Endometrial microvascular endothelial cells (primary cell): ENCODE measurements around the gene MAP3K21. TPM values are rescaled to one million over a fixed set of nuclear protein-coding genes. Genes with fewer than 3 reads are reported as not detected.

Experiments
- in situ Hi-C: cut with HindIII; loops from 2 replicates; pipeline ENCODE4 v1.10.0; 2017; ENCODE audit warnings: low sequenced_read_pairs, low pct_unique_long_range_greater_than_20kb; ENCODE audit errors: inconsistent ontology term
- total RNA-seq: library from RNA; depleted of rRNA; stranded (reverse); fragments of >200 nt; gene quantifications from one replicate; pipeline ENCODE4 v1.2.3, GENCODE V29; 2015; ENCODE audit errors: inconsistent ontology term

Gene MAP3K21
- total RNA-seq, 1 donor from 2014 or later: 0.93 TPM

DNA sequence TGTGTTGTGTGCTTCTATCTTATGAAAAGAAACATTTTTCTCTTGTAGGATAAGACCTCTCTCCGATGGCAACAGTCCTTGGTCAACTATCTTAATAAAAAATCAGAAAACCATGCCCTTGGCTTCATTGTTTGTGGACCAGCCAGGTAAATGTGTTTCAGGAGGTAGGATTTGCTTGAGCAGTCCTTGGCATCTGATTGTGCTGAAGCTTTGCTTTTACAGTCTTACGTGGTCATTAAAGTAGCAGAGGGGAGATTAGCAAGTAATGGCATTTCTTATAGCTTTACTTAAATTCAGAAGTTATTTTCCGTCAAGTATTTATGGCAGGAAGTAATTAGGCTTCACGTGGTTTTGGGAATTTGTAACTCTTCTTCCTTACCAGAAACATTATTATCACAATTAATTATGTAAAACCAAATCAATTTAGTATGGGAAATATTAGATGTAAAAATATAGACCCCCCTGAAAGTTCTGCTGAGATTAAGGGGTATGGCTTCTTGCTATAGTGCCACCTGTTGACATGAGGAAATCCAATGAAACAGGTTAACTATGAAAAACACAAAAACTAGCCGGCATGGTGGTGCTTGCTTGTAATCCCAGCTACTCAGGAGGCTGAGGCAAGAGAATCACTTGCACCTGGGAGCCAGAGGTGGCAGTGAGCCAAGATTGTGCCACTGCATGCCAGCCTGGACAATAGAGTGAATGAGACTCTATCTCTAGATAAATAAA, 49.0 kb downstream of the MAP3K21 start:
- in situ Hi-C loops: no loop called here

DNA sequence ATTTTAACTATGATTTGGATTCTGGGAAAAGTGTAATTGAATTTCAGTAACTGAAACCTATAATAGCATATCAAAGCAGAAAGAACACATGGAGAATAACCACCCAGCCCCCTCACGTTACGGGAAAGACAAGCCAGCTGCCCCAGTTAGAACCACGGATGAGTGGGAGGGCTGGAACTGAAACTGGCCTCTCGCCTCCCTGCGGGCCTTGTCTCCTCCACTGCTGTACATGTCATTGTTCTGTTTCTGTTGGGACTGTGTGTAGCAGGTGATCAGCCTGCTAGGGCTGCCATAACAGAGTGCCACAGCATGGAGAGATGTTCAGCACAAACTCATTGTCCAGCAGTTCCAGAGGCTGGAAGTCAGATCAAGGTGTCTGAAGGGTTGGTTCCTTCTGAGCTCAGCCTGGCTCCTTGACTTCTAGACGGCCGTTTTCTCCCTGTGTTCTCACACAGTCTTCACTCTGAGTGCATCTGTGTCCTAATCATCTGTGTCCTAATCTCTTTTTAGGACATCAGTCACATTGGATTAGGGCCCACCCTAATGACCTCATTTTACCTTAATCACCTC, 52.4 kb downstream of the MAP3K21 start:
- in situ Hi-C loops: no loop called here

DNA sequence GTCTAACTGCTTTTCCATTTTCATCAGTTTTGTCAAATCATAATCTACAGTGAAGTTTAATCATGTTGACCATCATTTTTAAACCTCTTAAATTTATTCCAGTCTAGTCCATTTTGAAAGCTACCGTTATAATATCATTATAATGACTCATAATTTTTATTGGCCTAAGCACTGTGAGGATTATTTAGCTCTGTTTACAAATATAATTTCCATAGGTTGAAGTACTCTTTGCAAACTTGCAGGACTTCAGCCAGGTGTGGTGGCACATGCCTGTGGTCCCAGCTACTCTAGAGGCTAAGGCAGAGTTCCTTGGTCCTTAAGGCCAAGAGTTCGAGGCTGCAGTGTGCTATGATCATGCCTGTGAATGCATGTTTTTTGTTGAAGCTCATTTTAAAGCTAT, 54.3 kb downstream of the MAP3K21 start:
- in situ Hi-C loops: no loop called here

DNA sequence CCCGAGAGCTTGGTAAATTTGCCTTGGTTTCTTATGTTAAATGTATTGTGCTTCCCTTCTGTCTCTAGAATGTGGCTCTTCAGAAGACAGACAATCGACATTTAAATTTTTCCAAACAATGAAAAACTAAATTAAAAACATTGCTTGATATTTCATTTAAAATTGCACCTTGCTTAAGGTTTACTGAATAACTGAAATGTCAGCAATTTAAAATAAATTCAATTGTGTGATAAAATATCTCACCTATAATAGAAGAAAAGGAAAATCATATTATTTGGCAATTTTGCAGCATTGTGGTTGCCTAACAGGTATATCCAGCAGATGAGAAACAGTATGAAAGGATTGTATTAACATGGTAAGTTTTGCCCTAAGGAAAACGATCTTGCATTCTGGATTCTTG, 56.5 kb downstream of the MAP3K21 start:
- in situ Hi-C loops: no loop called here

DNA sequence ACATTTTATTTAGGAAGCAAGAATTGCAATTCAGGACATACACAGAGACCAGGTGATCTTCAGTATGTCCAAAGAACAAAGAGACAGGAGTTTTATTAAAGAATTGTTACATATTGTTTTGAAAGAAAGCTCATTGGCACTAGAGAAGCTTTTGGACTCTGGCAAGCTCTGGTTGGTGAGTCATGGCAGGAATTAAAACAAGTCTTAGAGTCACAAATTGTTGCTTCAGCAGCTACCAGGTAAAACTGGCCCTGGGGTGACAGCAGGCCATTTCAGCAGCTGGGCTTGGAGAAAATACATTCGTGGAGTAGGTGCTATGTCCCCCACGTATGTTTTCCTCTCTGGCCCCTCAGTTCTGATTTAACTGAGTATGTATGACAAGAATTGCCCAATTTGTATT, 58.8 kb downstream of the MAP3K21 start:
- in situ Hi-C loops: no loop called here

DNA sequence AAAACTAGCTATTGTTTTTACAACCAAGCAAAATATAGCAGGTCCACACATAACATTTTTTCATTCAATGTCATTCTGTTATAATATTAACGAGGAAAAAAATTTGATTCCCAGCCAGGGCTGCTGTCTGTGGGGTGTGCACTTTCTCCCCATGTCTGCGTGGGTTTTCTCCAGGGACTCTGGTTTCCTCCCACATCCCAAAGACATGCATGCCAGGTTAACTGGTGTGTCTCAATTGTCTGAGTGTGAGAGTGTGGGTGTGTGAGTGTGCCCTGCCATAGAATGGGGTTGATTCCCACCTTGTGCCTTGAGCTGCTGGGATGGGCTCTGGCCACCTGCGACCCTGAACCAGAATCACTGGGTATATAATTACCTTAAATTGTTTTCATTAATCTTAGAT, 60.1 kb downstream of the MAP3K21 start:
- in situ Hi-C loops: no loop called here

DNA sequence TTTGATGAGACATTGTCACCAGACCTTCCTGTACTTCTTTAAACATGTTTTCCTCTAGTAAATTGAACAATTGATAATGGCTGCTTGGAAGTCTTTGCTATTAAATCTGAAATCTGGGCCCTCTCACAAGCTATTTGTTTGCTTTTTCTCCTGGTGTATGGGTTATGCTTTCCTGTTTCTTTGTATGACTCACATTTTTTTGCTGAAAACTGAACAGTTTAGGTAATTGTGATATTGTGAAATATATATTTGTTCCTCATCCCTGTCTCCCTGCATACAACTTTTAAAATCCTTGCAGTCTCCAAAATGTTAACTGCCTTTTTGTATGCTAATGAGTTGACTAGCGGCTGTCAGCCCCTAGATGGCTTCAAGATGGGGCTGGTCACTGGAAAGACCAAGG, 61.6 kb downstream of the MAP3K21 start:
- in situ Hi-C loops: no loop called here

DNA sequence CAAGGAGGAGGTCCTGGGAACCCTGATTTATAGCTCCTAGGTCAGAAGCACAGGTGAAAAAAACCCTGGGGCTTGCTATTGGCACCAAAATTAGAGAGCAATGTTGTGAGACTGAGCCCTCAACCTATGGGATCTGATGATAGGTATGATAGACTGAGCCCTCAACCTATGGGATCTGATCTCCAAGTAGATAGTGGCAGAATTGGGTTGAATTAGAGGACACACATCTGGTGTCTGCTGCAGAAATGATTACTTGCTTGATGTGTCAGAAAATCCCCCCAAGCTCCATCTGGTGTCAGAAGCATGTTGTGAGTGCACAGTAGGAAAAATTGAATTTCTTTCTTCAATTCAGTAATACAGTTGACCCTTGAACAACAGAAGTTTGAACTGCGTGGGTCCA, 62.4 kb downstream of the MAP3K21 start:
- in situ Hi-C loops: no loop called here

DNA sequence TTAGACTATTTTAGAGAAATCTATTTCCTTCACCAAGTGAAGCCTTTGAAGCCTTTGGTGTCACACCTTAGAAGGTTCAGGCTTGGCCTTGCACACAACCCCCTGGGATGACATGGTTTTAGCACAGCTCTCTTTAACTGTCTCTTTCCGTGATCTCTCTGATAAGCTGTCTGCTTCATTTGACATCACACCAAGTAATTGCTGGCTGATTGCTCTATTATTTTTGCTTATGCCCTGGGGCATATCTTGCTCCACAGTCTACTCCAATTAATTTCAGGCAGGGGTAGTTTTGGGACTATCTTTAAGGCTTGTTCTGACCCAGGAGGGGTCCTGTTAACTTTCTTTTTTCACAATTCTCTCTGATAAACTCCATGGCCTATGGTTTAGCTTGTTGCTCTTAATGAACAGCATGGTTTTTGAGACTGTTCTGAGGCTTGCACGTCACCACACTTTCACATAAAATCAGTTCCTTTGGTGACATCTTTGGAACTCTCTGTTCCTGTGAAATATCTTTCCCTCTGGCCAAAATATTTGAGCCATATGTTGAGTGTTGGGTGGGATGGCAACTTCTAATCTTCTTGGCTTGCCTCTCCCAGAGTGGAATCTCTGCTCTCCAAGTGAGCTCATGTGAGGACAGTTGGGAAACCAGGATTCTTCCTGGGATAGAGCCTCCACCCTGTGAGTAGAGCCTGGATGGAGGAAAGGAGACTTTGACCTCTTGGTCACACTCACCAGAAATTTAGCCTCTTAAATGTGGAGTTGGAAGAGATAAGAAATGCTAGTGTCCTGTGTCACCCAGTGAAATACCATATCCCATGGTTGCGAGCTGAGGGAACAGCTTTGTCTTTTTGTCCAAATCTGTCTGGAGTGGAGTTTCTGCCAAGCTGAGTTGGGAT, 63.6 kb downstream of the MAP3K21 start:
- in situ Hi-C loops: no loop called here

DNA sequence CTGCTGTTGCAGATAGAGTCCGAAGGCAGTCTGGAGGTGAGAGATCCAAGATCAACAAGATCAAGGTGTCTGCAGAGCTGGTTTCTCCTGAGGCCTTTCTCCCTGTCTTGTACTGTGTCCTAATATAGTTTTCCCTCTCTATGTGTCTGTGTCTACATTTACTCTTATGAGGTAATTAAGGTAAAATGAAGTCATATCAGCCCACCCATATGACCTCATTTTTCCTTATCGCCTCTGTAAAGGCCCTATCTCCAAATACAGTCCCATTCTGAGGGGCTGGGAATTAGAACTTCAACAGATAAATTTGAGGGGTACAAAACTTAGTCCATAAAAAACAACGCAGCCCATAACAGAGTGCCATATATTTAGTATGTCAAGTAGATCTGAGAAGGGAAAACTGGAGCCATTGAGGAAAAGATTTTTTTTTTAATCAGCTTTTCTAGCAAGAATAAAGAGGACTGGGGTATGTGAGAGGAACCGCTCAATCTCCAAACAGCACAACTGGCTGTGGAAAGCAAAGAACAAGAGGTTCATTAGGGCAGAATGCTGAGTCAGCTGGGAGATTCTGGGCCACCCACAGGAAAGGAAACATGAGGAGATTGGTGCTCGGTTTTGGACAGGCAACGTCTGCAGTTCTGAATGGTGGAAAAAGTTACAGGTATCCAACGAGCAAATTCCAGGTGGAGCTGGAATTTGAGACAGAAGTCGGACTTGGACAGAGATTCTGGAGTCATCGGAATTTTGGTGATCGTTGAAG, 65.7 kb downstream of the MAP3K21 start:
- in situ Hi-C loops: no loop called here

DNA sequence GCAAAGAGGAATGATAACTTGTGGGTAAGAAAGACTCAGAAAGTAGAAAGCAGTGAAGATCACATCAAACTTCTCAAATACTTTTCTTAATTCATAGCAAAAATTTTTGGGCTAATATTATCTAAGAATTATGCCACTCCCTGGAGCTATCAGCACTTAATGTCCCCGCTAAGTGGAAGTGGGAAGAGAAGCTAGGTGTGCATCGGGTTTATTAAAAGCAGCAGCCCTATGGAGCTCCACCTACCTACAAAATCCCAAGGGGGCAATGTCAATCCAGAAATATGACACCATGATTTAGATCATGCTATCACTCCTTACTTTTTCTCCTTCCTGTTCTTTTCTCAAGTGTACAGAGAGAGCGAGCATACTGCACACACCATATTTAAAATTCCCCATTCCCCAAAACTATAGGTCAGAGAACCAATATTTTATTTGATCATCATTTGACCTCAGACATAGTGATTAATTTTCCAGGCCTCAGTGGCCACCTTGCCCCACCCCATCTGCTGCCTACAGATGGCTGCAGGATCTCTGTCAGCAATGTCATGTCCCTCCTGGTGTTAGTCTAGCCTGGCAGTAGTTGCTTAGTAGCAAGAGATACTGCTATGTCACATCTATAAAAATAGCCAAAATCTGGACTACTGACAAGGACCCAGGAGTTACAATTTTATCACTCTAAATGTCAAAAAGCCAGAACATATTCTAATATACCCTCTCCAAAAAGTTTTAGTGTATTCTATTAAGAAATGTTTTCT, 66.6 kb downstream of the MAP3K21 start:
- in situ Hi-C loops: no loop called here

DNA sequence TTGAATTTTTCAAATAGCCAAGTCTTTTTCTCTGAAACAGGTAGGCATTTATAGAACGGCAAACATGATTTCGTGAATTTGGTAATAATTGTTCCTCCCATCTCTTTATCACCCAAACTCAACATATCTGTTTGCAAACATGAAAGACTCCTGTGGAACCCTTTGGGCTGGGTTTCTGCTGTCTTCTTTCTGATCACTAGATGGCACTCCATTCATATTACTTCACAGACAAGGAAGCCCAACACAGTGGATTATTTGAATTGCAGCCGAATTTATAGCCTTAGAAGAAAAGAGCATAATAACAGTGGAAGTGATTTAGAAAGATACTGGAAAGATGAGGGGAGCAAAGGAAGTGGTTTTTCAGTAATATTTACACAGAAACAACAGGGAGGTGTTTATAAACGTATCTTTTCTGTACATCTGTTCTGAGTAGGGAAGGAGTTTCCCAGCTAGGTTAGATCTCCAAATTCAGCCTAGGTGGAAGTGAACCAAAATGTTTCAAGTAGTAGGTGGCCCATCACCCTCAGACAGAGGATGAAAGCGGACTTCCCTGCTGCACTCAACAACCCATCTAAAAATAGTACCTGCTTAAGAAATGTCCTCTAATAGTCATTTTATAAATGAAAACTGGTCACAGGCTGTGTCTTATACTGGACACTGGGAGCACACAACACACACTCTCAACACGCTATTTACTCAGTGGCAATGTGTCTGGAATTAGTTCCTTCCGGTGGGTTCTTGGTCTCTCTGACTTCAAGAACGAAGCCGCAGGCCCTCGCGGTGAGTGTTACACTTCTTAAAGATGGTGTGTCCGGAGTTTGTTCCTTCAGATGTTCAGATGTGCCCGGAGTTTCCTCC, 67.6 kb downstream of the MAP3K21 start:
- in situ Hi-C loops: no loop called here

DNA sequence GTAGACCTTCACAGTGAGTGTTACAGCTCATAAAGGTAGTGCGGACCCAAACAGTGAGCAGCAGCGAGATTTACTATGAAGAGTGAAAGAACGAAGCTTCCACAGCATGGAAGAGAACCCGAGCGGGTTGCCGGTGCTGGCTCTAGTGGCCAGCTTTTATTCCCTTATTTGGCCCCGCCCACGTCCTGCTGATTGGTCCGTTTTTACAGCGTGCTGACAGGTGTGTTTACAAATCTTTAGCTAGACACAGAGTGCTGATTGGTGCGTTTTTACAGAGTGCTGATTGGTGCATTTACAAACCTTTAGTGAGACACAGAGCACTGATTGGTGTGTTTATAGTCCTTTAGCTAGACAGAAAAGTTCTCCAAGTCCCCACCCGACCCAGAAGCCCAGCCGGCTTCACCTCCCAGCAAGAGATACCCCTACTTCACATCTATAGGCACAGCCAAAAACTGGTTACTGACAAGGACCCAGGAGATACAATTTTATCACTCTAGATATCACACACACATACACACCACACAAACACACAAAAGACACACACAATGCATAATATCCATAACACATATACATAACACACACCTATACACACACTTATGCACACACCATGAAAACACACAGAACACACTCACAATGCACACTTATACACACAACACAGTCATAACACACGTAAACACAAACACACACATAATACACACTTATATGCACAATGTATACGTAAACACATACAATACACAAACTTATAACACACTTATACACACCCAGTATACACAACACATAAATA, 68.5 kb downstream of the MAP3K21 start:
- in situ Hi-C loops: no loop called here

DNA sequence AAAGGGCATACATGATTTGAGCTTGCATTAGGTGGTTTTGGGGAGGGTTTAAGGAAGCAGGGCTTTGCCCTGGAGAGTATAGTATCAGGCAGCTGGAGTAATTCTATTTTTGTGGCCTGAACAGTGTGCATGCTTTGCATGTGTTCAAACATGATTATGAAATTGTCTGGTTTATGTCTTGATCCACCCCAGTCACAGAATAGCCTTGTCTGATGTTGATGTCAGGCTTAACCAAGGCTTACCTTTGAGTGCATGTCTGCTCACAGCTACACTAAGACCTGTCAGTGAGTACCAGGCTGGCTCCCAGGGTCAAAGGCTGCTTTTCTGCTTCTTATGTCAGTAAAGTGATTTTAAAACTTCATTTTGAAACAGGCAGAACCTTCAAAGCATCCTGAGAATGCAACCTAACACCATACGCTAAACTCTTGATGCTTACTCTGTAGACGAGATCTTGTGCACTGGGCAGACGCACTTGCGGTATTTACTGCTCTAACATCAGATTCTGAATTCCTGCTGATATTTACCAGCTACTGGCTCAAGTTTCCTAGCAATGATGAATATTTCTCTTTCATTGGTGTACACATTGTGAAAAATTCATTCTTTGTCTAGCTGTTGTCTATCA, 78.9 kb downstream of the MAP3K21 start:
- in situ Hi-C loops: no loop called here

DNA sequence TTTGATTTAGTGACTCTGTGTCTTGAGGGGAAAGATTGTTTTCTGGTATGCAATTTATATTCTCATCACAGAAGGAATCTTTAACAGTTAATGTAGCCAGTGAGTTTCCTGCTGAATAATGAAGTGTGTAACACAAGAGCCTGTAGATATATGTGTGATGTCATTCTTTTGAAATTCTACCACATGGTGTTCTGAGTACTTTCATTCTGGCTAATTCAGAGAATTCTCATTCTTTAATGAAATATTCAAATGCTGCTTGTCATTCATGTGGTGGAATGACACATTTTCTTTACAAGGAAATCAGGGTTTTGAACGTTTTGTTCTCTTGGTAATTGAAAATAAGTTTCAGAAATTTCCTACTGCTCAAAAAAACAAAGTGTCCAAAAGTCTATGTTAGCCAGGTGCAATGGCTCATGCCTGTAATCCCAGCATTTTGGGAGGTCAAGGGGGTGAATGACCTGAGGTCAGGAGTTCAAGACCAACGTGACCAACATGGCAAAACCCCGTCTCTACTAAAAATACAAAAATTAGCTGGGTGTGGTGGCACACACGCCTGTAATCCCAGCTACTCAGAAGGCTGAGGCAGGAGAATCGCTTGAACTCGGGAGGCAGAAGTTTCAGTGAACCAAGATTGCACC, 79.6 kb downstream of the MAP3K21 start:
- in situ Hi-C loops: no loop called here

DNA sequence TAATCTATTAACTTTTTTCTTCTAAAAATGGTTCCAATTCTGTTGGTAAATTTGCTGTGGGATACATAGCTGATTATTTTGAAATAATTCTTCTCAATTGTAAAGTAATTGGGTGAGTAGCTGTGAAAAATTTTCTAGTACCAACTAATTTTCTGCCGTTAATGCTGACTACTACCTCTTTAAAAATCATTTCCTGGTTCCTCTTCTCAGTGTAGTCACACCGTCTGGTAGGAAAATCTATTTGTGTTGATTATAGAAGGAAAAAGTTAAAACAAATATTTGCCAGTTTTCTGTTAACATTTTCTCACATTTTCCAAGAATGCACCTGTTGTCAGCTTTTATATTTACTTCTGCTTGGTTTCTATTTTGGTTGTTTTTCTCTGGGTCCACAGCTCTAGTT, 82.0 kb downstream of the MAP3K21 start:
- in situ Hi-C loops: no loop called here
